ENCODE data around the gene ULK4.
"Not testable (repeated sequence)": the region's sequence is repeated elsewhere in the genome, so short reads cannot be mapped to it uniquely, and the experiment has no call there.

ULK4 gene

GRCh38 chr3:41652506-41652905, 309.4 kb downstream of the ULK4 start:
- DNase-seq (ENCODE audit: low read depth), result no peak
- no peak overlapping the region for H3K4me3 ChIP-seq (replicated peaks; ENCODE audit: low read depth, low read length)
- no peak for TF ChIP-seq CTCF (IDR thresholded peaks at IDR 0.05; ENCODE audit: low read length, missing control alignments)

- no peak for DNase-seq (ENCODE audit: low read depth)
- no peak overlapping the region for H3K4me3 ChIP-seq (replicated peaks; ENCODE audit: low read depth, low read length)
- no peak for TF ChIP-seq CTCF (IDR thresholded peaks at IDR 0.05; ENCODE audit: low read length, missing control alignments)
Observed at GRCh38 chr3:41651718-41652117, 310.2 kb downstream of the ULK4 start.

- no peak for DNase-seq (ENCODE audit: low read depth)
- TF ChIP-seq CTCF (IDR thresholded peaks at IDR 0.05; ENCODE audit: low read length, missing control alignments), result no peak
- H3K4me3 ChIP-seq (replicated peaks; ENCODE audit: low read depth, low read length), result no peak overlapping the region
Observed at GRCh38 chr3:41650406-41650805, 311.5 kb downstream of the ULK4 start.

GRCh38 chr3:41649129-41649739, 312.7 kb downstream of the ULK4 start:
- no peak for DNase-seq (ENCODE audit: low read depth)
- no peak overlapping the region for H3K4me3 ChIP-seq (replicated peaks; ENCODE audit: low read depth, low read length)
- no peak for TF ChIP-seq CTCF (IDR thresholded peaks at IDR 0.05; ENCODE audit: low read length, missing control alignments)

- DNase-seq (ENCODE audit: low read depth); H3K4me3 ChIP-seq (replicated peaks; ENCODE audit: low read depth, low read length): not testable (repeated sequence)
Observed at GRCh38 chr3:41647730-41648129, 314.2 kb downstream of the ULK4 start.

- TF ChIP-seq CTCF (IDR thresholded peaks at IDR 0.05; ENCODE audit: low read length, missing control alignments), result no peak
- DNase-seq (ENCODE audit: low read depth), result no peak
- H3K4me3 ChIP-seq (replicated peaks; ENCODE audit: low read depth, low read length), result no peak overlapping the region
Observed at GRCh38 chr3:41640076-41640475, 321.8 kb downstream of the ULK4 start.

GRCh38 chr3:41638381-41638780, 323.5 kb downstream of the ULK4 start:
- TF ChIP-seq CTCF (IDR thresholded peaks at IDR 0.05; ENCODE audit: low read length, missing control alignments), result no peak
- H3K4me3 ChIP-seq (replicated peaks; ENCODE audit: low read depth, low read length), result no peak overlapping the region
- no peak for DNase-seq (ENCODE audit: low read depth)
